ENCODE data around the gene UNC13B.

GRCh38 chr9:35313460-35313859 lies 151.7 kb downstream of the UNC13B start:
- TF ChIP-seq USF1 (CRISPR knock-in tag; IDR thresholded peaks at IDR 0.05): no peak
- no peak for TF ChIP-seq ZNF121 (CRISPR knock-in tag; IDR thresholded peaks at IDR 0.05)
- TF ChIP-seq, protein P1, sequence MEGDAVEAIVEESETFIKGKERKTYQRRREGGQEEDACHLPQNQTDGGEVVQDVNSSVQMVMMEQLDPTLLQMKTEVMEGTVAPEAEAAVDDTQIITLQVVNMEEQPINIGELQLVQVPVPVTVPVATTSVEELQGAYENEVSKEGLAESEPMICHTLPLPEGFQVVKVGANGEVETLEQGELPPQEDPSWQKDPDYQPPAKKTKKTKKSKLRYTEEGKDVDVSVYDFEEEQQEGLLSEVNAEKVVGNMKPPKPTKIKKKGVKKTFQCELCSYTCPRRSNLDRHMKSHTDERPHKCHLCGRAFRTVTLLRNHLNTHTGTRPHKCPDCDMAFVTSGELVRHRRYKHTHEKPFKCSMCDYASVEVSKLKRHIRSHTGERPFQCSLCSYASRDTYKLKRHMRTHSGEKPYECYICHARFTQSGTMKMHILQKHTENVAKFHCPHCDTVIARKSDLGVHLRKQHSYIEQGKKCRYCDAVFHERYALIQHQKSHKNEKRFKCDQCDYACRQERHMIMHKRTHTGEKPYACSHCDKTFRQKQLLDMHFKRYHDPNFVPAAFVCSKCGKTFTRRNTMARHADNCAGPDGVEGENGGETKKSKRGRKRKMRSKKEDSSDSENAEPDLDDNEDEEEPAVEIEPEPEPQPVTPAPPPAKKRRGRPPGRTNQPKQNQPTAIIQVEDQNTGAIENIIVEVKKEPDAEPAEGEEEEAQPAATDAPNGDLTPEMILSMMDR (IDR thresholded peaks at IDR 0.05): no peak
- TF ChIP-seq, protein P2, sequence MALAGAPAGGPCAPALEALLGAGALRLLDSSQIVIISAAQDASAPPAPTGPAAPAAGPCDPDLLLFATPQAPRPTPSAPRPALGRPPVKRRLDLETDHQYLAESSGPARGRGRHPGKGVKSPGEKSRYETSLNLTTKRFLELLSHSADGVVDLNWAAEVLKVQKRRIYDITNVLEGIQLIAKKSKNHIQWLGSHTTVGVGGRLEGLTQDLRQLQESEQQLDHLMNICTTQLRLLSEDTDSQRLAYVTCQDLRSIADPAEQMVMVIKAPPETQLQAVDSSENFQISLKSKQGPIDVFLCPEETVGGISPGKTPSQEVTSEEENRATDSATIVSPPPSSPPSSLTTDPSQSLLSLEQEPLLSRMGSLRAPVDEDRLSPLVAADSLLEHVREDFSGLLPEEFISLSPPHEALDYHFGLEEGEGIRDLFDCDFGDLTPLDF (CRISPR knock-in tag; IDR thresholded peaks at IDR 0.05): no peak
